ENCODE results near the gene ARFGAP1.

ARFGAP1 gene

DNA sequence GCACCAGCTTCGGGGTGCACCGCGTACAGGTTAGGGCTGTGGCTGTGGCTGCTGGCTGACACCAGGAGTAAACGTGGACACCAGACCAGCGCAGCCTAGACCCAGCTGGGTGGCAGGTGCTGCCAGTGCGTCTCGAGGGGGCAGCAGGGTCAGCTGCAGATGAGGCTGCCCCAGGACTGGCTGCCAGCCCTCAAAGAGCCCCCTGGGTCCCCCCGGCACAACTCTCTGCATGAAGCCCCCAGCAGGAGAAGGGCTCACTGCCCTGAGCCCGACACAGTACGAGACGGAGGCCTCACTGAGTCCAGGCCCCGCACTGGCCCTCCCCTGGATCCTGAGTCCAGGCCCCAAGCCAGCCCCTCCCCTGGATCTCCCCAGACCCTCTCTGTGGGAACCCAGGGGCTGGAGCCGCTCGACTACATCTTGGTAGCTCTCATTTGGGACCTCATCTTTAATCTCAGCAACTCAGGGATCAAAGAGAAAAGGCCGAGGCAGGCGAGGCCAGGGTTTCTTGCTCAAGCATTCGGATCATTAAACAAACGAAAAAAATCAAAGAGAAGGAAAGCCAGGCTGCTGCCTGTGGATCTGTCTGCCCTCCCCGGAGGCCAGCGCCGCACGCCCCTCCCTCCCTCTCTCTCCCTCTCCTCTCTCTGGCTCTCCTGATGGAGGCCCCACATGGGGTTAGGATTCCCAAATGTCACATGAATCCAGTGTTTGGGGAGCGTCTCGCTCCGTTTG lies 11.4 kb upstream of the ARFGAP1 start:
- no peak for DNase-seq (ENCODE audit: low read depth)

DNA sequence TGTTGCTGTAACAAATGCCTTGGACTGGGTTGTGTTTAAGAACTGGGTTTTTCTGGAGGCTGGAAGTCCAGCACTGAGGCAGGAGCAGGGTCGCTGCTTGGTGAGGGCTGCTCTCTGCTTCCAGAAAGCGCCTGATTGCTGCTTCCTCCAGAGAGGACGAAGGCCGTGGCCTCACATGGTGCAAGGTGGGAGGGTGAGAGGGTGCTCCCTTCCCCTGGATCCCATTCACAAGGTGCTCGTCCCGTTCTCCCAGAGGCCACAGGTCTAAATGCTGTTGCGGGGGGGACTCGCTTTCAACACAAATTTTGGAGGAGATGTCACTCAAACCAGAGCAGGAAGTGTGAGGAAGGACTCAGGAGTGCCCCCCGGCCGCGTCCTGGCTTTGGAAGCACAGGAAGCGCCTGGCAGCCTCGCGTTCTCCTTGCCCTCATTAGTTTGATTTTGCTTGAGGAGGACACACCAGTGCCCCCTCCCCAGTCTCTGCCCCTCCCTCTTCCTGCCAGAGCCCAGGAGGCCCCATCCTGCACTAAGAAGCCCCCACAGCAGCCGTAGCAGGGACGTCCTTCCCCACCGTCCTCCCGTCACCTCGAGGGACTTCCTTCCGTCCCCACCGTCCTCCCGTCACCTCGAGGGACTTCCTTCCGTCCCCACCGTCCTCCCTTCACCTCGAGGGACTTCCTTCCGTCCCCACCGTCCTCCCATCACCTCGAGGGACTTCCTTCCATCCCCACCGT lies 10.7 kb upstream of the ARFGAP1 start:
- DNase-seq (ENCODE audit: low read depth) = no peak

DNA sequence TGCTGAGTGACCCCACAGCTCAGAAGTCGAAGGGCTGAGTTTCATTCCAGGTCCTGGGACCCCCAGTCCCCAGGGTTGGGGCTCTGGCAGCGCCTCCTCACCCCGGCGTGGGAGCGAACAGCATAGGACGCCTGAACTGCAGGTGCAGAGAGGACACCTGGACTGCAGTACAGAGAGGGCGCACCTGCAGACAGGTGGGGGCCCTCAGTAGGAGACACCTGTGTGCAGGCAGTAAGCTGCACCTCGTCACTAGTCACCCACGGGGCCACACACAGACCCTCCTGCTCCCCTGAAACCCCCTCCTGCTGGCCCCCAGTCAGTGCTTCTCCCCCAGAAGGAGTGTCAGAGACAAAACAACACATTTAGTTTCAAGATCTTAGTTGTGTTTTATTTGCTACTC lies 9.8 kb upstream of the ARFGAP1 start:
- DNase-seq (ENCODE audit: low read depth) = no peak

DNA sequence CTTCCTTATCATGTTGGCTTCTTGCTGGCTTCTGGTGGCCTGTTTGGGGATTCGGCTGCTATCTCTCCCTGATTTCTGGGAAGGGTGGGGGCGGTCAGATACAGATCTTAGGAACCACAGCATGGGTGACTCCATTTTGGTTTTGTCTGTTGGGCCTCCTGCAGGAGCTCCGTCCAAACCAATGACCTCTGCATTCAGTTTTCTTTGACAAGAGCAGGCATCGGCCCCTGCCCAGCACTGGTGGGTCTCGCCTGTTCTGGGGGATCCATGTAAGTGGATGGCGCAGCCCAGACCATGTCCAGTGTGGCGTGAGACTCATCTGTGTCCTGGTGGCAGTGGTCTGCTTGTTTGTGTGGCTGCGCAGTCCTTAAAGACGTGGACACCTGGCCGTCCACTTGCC lies 8.6 kb upstream of the ARFGAP1 start:
- no peak for DNase-seq (ENCODE audit: low read depth)

DNA sequence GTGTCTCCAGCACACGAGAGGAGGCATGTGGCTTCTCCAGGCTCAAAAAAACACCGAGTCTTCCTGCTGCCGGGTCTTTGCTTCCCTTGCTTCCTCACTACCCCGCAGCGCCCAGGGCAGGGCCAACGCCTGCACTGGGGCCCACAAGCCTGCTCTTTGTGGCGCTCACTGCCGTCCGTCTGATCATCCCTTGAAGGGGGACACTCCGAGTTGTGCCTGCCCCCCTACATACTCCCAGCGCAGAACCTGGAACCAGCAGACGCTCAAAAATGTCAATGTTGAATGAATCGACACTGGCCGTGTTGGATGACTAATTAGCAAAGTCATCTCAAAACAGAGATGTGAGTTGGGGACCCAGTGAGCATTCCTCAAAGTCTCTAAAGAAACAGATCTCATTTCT lies 8.1 kb upstream of the ARFGAP1 start:
- DNase-seq (ENCODE audit: low read depth) = no peak

DNA sequence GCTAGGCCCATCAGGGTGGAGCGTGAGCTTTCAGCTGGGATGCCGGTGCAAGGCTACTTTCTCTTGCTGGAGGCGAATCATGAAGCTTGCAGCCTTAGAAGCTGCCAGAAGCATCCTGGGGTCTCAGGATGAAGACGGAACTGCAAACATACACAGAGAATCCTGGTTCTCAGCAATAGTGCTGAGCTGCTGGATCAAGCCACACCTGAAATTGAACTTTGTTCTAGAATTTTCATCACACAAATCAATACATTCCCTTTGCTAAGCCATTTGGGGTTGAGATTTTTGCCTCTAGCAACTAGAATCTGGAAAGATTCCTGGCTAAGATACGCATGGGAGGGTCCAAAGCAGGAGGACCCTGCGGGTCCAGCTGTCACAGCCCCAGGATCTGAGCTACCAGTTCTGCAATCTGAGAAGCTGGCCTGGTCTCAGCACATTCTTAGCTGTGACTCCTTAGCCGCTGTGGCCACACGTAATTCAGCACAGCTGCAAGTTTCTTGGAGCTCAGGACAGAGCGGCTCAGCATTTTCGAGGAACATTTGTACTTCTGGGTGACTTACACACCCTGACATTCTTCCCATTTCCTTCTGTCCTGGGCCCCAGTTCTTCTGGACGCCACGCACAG lies 6.6 kb upstream of the ARFGAP1 start:
- no peak for DNase-seq (ENCODE audit: low read depth)

DNA sequence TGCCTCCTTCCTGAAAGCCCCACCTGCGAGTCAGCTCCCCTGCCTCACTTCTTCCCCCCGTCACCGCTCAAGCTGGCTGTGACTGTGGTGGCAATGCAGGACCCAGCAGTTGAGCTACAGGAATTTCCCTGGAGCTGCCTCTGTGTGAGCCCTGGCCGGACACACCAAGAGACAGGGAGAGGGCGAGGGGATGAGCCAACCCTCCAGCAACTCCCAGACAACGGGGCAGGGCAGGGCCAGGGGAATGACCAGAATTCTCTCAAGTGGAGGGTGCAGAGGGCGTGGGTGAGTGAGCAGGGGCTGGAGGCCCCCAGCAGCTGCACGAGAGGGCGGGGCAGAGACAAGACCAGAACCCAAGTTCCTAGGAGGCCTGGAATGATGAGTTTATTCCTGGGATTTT lies 4.9 kb upstream of the ARFGAP1 start:
- no peak for DNase-seq (ENCODE audit: low read depth)

DNA sequence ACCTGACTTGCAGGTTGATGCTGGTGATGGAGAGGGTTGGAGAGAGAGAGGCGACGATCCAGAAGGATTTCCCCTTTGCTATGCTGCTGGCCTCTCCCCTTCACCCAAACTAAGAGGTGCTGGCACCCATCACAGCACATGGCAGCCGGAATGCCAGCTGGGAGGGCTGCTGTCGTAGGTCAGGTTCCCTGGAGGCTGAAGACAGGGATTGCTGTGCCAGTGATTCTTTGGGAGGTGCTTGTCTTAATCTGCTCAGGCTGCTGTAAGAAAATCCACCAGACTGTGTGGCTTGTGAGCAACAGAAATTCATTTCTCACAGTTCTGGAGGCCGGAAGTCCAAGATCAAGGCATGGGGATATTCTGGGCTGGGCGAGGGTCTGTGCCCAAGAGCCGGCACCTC lies 4.4 kb upstream of the ARFGAP1 start:
- DNase-seq (ENCODE audit: low read depth) = no peak

DNA sequence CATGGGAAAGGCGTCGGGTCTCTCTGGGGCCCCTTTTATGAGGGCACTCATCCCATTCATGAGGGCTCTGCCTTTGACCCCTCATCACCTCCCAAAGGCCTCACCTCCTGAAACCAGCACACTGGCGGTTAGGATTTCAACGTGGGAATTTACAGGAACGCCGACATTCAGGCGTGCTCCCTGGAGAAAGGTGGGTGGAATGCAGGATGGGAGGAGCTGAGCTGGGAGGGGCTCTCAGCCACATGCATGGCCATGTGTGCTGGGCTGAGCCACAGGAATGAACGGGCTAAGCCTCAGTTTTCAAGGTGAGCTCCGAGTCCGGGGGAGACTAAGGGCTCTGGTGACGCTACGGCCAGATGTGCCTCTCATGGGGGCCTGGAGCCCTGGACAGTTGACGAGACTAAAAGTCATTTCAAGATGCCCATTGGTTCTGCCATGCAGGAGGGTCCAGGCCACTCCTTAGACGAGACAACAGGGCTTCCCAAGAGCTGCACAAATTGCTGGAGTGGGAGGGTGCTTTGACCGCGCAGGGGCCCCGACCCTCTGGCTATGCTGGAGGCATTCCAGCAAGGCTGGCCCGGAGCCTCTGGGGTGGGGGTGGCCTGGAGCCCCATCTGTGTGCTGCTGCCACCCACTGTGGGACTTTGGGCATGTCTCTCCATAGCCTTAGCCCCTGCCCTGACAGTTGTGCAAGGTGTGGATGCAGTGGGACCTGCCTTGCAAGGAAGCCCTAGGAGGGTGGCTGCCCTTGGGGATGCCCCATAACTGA lies 3.8 kb upstream of the ARFGAP1 start:
- DNase-seq (ENCODE audit: low read depth) = no peak

DNA sequence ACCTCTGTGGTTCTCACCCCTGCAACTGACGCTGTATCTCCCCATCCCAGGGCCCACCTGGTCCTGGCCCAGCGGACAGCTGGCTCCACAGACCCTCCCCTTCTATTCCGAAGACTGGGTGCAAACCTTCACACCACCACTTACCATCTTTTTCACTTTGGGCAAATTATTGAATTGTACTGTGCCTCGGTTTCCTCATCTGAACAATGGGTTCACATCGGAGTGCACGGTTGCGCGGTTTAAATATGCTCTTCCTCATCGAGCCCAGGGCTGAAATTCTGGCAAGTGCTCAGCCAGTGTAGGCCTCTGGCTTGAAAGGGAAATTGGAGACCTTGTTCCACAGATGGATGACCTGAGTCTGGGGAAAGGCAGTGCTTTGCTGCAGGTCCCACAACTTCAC lies 2.9 kb upstream of the ARFGAP1 start:
- DNase-seq (ENCODE audit: low read depth) = no peak

DNA sequence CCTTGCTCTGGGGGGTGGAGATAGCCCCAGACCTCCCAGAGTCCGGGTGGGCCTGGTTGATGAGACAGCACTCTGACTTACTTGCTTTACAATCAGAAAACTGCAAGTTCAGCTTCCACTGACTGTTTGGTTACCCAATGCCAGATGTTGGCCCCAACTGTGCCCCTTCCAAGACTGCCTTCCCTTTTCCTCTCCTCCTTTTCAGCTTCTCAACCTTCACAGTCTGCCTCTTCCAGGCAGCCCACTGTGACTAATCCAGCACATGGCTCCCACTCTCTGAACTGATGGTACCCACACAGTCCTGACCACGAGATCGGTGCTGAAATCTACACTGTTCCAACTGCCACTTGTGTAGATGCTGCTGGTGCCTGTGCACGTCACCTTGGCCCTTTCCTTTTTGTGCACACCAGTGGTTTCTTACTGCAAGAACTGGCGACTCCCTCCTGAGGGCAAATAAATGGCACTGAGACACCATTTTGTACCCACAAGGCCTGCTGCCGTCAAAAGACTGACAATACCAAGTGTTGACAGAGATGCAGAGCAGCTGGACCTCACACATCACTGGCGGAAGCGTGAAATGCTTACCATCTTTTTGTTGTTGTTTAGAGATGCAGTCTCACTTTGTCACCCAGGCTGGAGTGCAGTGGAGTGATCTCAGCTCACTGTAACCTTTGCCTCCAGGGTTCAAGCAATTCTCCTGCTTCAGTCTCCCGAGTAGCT lies 1.8 kb upstream of the ARFGAP1 start:
- DNase-seq (ENCODE audit: low read depth) = no peak

DNA sequence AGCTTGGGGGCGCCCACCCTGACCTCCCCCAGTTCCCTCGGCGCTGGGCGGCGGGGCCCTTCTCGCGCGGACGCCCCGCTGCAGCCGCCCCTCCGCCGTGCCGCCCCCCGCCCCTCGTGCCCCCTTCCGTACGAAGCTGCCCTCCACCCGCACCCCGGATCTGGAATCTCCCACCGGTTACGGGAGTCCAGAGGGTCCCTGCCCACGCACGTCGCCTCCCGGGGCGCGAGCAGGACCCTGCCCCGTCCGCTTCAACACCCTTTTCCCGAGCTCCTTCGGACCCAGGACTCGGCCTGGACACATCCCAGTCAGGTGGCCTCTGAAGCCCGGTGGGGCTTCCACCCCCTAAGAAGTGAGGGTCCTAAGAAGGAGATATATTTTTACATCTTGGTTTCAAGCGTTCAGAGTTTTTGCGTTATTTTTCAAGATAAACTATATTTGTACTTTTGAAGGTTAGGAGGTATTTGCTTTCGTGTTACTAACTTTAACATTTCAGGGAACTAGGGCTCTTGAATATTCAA lies 506 bp downstream of the ARFGAP1 start:
- DNase-seq (ENCODE audit: low read depth) = no peak

DNA sequence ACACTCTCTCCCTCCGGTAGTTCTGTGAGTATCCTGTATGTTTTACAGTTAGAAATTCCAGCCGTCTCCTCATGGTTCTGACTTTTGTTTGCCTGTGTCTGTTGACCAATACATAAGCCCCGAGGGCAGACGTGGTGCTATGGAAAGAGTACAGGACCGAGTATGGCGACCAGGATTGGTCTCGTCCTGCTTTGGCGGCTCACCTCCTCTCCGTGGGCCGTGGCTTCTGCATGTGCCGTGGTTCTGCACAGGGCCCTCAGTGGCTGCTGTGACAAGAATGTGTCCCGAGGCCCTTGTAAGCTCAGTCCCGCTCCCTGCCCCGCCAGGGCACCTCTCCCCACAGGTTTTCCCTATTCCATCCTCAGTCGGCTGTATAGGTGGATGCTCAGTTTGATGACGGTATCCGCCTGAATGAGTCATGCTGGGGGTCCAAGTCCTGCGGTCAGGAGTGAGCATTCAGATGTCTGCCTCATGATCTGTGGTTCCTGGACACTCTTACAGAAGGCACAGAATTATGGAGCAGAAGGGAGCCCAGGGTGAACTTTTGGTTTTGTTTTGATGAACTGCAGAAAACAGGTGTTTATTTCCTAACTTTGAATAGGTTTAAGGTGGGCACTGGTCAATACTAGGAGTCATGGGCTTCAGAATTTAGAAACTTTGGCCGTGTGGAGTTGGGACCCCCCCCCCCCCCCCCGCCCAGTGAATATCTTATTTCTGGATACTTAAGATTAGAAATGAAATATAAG lies 1.2 kb downstream of the ARFGAP1 start:
- DNase-seq (ENCODE audit: low read depth) = no peak

DNA sequence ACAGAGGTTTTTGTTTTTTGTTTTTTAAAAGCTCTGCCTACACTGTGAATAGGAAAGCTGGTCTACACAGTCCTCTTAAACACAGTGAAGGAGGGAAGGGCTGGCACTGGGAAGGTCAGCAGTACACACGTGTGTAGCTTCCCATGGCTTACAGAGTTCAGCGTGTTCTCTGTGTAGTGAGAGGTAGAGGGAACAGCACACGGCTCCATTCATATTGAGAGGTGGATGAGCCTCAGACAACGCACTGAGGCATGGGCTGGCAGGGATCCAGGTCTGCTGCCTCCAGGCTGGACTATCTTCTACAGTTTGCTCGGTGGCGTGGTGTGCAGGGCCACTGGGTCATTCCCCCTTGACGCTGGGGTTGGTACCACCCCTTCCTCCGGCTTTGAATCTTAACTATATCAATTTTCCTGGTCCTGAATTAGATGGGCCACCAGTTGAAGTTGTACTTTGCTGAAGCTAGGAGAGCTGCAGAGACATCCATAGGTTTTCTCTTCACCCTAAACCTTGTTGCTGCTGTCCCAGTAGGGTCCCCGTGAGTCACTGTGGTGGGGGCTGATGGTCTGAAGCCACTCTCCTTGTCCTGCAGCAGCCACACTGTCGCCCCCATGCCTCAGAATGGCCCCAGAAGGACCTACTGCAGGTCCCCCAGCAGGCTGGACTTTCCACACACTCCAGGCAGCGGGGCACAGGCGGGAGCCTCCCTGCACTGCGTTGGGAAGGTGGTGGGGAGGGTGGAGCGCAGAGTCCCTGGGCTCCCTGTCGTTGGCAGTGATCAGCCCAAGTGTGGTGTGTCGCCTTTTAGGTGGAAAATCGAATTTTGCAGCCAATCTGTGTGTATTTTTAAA lies 2.0 kb downstream of the ARFGAP1 start:
- no peak for DNase-seq (ENCODE audit: low read depth)

DNA sequence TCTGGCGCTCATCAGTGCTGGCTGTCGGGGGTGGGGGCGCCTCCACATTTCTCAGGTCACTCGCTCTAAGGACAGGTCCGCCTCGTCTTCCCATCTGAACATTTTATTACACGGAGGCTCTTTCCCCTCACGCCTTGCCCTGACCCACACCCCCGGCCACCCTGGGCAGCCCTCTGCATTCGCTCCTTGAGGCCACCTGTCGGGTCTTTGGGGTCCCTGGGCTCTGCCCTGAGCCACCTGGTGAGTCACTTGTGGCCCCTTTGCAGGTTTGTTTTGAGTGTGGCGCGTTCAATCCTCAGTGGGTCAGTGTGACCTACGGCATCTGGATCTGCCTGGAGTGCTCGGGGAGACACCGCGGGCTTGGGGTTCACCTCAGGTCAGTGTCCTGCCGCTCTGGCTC lies 3.2 kb downstream of the ARFGAP1 start:
- no peak for DNase-seq (ENCODE audit: low read depth)

DNA sequence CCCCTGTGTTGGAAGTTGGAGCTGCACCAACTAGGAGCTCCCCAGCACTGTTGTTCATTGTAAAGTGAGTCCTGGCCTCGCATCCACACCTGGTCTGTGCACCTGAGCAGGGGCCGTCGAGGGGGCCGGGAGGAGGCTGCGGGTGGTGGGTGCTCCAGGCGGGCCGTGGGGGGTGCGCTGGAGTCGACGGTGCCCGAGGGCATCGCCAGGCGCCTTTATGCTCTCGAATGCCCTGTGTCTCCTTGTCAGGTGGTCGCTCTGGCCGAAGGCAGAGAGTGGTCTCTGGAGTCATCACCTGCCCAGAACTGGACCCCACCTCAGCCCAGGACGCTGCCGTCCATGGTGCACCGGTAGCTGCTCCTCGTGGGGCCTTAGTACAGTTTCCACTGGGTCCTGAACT lies 4.3 kb downstream of the ARFGAP1 start:
- DNase-seq (ENCODE audit: low read depth) = no peak

DNA sequence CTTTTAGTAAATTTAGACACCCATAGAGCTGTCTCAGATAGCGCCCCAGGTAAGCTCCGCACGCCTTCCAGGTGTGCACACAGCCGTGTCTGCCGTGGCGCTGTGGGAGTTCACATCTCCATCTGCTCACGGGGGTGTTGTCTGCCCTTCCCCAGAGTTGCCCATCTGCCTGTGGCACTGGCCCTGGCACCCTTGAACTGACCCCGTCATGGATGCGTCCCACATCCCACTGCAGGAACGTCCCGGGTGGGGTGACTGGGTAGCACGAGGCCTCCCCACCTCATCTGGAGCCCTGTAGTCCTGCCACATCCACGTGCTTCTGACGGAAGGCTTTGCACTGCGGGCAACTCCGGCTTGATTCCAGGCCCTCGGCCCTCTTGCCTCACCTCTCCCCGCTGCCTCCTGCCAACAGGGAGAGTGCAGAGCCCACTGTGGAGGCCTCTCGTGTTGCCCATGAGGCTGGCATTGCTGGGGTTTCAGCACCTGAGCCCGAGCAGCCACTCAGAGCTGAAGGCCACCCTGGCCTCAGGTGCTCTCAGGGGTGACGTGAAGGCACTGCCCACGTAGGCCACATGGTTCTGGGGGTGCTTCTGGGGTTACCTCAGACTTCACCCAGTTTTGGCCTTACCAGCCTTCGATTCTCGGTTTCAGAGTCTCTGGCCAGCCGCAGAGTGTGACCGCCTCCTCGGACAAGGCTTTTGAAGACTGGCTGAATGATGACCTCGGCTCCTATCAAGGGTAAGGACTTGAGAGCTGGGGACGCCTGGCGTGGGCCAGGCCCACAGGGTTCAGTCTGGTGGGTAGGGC lies 5.1 kb downstream of the ARFGAP1 start:
- DNase-seq (ENCODE audit: low read depth) = no peak

DNA sequence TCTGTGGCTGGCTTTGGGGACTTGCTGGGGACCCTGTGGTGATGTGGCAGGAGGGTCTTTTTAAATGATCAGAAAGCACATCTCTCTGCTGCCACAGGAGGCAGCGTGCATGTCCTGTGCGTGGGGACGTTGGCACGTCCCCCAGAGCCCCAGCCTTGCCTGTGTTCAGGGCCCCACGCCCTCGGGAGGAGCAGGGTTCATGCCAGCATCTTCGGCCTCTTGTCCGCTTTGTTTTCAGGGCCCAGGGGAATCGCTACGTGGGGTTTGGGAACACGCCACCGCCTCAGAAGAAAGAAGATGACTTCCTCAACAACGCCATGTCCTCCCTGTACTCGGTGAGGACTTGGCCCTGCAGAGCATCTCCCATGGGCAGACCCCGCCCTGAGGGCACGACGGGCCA lies 6.0 kb downstream of the ARFGAP1 start:
- no peak for DNase-seq (ENCODE audit: low read depth)

DNA sequence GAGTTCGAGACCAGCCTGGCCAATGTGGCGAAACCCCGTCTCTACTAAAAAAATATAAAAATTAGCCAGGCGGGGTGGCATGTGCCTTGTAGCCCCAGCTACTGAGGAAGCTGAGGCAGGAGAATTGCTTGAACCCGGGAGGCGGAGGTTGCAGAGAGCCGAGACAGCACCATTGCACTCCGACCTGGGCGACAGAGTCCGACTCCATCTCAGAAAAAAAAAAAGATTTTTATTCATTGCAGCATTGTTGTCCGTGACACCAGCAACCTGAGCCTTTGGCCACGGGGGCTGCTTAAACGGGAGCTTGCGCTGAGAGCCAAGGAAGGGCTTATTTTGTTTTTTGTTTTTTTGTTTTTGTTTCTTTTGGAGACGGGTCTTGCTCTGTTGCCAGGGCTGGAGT lies 7.3 kb downstream of the ARFGAP1 start:
- DNase-seq (ENCODE audit: low read depth) = no peak
